ENCODE measurements around the gene ATXN7L2.

ATXN7L2 gene

GRCh38 chr1:109478806-109479205 lies 4.9 kb upstream of the ATXN7L2 start:
- DNase-seq: no peak

- DNase-seq: no peak
Observed at GRCh38 chr1:109479311-109479710, 4.4 kb upstream of the ATXN7L2 start.

- DNase-seq: no peak
Observed at GRCh38 chr1:109479901-109480300, 3.8 kb upstream of the ATXN7L2 start.

- no peak for DNase-seq
Observed at GRCh38 chr1:109481646-109482045, 2.1 kb upstream of the ATXN7L2 start.

- DNase-seq: no peak
Observed at GRCh38 chr1:109482242-109482641, 1.5 kb upstream of the ATXN7L2 start.

- DNase-seq: peak; percentile 61
Observed at GRCh38 chr1:109482791-109483671, 674 bp upstream of the ATXN7L2 start.

GRCh38 chr1:109484519-109484975 lies 842 bp downstream of the ATXN7L2 start:
- no peak for DNase-seq

GRCh38 chr1:109485001-109485400 lies 1.3 kb downstream of the ATXN7L2 start:
- DNase-seq: no peak

- DNase-seq: no peak
Observed at GRCh38 chr1:109487261-109487660, 3.6 kb downstream of the ATXN7L2 start.

GRCh38 chr1:109488201-109488600 lies 4.5 kb downstream of the ATXN7L2 start:
- DNase-seq: no peak

- DNase-seq: no peak
Observed at GRCh38 chr1:109488696-109489095, 5.0 kb downstream of the ATXN7L2 start.

GRCh38 chr1:109490029-109490933 lies 6.6 kb downstream of the ATXN7L2 start:
- peak; percentile 76 for DNase-seq

GRCh38 chr1:109490934-109491302 lies 7.2 kb downstream of the ATXN7L2 start:
- DNase-seq: no peak

- DNase-seq: no peak
Observed at GRCh38 chr1:109491372-109491771, 7.7 kb downstream of the ATXN7L2 start.

GRCh38 chr1:109492779-109493178 lies 9.1 kb downstream of the ATXN7L2 start:
- no peak for DNase-seq

- DNase-seq: no peak
Observed at GRCh38 chr1:109493227-109493626, 9.5 kb downstream of the ATXN7L2 start.

- DNase-seq: peak; percentile 94
Observed at GRCh38 chr1:109493805-109494539, 10.3 kb downstream of the ATXN7L2 start, which contains the start of gene CYB561D1. CYB561D1 (plus strand) TSS chr1:109494094; CDS start chr1:109494140, 46 bp downstream.

GRCh38 chr1:109495738-109496137 lies 12.0 kb downstream of the ATXN7L2 start:
- no peak for DNase-seq

- DNase-seq: no peak
Observed at GRCh38 chr1:109497449-109498160, 13.9 kb downstream of the ATXN7L2 start.

GRCh38 chr1:109498161-109498801 lies 14.6 kb downstream of the ATXN7L2 start:
- peak; percentile 43 for DNase-seq

- no peak for DNase-seq
Observed at GRCh38 chr1:109499081-109499480, 15.4 kb downstream of the ATXN7L2 start.
